Testis (tissue), 2 donors: ENCODE measurements around the gene CELSR1.

Source experiments
- CTCF ChIP-seq, 3 experiments: fragments of 450-650 bp in 2 of 3; fragments of 200-600 bp in 1 of 3; sonication (generic) in 1 of 3; IDR thresholded peaks; one replicate each; pipeline ENCODE4 v1.5.1; 2016 to 2019; ENCODE audit warnings: antibody characterized with exemption in 3 of 3, mild to moderate bottlenecking in 2 of 3, moderate library complexity in 1 of 3
- POLR2A ChIP-seq: fragments of 450-650 bp; IDR thresholded peaks from one replicate; pipeline ENCODE4 v1.6.1; 2017; ENCODE audit warnings: antibody characterized with exemption, mild to moderate bottlenecking, moderate library complexity

GRCh38 chr22:46397951-46398350 lies 139.5 kb downstream of the CELSR1 start:
- TF ChIP-seq CTCF (IDR thresholded peaks at IDR 0.05) (no peak), POLR2A (no peak)
